Hematopoietic multipotent progenitor cell treated with erythropoietin and hydrocortisone succinate and interleukin-3 and kit ligand, for 4 days (in vitro differentiated cells): ENCODE measurements around the gene OTOL1.

Experiments
- DNase-seq: peaks from one replicate; pipeline ENCODE4 v3.0.0-alpha.2; 2015

The OTOL1 gene

DNA sequence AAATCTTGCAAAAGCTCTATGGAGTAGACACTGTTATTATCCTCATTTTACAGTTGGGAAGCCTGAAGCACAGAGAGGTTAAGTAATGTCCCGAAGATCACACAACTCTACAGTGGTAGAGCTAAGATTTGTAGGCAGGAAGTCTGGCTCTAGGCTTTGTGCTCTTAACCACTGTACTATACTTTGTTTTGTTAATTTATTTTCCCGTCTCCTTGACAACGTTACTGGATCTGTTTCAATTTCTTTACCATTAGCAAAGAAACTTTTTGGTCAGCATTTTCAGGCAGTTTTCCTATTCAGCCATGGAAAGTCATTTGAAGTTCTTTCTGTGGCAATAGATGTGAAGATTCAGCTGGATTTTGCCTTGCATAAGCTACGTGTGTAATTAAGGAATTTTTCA, 51.7 kb downstream of the OTOL1 start:
- DNase-seq: no peak

GRCh38 chr3:161549261-161549660, 52.7 kb downstream of the OTOL1 start:
- no peak for DNase-seq

GRCh38 chr3:161550491-161551195, 54.0 kb downstream of the OTOL1 start:
- DNase-seq: no peak

DNA sequence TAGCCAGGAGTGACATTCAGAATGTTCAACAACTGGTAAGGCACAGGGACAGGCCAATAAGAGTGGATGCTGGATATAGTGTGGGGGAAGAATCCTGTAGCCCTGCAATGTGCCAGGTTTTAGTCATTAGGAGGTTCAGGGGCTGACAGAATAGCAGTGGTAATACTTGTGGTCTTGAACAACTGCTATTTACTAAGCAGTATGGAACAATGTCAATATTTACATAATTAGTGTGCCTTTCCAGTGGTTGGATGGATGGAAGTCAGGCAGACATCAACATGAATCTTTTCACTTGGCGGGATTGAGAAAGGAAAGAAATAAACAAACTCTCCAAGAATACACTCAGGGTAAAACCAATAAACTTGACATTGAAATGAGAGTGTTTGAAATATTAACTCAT, 55.1 kb downstream of the OTOL1 start:
- no peak for DNase-seq

DNA sequence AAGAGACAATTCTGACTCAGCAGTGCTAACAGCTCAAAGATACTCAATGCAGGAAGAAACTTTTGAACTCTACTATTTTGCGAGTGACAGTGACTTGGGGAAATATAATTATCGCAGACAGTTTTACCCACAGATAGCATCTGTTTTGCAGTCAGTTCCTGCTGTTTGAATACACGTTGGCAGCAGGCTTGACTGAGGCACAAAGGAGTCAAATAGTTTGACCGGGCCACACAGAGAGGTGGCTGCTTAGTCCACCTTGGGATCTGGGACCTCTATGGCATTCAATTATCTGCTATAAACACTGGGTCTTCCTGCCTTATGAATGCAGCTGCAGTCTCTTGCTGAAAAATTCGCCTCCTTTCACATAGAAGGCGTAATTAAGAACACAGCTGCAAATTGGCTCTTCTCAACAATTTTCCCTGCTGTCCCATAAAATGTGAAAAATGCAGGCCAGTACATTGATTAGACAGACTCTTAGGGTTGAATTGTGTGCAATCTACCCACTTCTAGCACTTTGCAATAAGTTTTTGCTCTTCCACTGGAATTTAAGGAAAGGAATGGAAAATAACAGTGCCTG, 56.5 kb downstream of the OTOL1 start:
- DNase-seq: no peak
